Measurements from ENCODE around the gene SARM1. TPM values are rescaled to one million over a fixed set of nuclear protein-coding genes. Genes with fewer than 3 reads are reported as not detected.

The SARM1 gene
- total and polyA plus RNA-seq, 2 of the 13 experiments (the other 11 are each of a cell fraction or from before 2014, with no cell fraction given), result 0.73 to 0.86 TPM

DNA sequence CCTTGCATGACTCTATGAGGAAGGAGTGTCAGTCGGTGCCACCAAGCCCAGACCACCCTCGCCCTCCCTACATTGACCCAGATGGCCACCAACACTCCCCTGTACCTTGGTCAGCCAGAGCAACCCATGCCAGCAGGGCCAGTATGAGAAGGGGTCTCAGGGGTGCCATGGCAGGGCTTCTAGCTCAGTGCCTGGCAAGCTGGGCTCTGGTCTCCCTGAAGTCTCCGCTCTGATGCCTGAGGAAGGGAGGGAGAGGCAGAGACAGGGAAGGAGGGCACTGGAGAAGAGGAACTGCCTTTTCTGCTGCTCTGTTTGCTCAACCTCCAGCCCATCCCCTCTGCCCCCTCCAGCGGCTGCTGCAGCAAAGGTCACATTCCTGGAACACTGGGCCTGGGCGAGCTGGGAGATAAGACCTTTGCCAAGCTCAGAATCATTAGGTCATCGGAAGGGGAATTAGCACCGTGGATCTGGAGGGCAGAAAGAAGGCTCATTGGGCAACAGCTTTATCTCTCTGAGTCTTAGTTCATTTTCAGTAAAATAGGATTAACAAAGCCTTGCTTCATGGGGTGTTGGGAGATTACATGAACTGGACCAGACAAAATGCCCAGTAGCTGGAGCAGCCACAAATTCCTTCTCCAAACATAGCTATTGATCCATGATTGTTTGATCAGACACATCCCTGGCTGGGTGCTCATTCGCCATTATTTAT lies 1.3 kb upstream of the SARM1 start, which contains the start of gene VTN (continued):
- TF ChIP-seq, protein P1, sequence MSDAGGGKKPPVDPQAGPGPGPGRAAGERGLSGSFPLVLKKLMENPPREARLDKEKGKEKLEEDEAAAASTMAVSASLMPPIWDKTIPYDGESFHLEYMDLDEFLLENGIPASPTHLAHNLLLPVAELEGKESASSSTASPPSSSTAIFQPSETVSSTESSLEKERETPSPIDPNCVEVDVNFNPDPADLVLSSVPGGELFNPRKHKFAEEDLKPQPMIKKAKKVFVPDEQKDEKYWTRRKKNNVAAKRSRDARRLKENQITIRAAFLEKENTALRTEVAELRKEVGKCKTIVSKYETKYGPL (CRISPR knock-in tag; IDR thresholded peaks at IDR 0.05), result no peak
- TF ChIP-seq MED1 (CRISPR knock-in tag; IDR thresholded peaks at IDR 0.05) (peak; percentile 94), ZNF598 (CRISPR knock-in tag; IDR thresholded peaks at IDR 0.05; ENCODE audit: borderline replicate concordance) (peak; percentile 92; the same call in 1 of the 2 replicates), SIX1 (CRISPR knock-in tag; IDR thresholded peaks at IDR 0.05; ENCODE audit: borderline replicate concordance) (peak; percentile 37; the same call in 1 of the 2 replicates), TRIM24 (CRISPR knock-in tag; IDR thresholded peaks at IDR 0.05) (no peak), ZNF547 (CRISPR knock-in tag; IDR thresholded peaks at IDR 0.05) (peak; percentile 60)
- TF ChIP-seq, protein P2, sequence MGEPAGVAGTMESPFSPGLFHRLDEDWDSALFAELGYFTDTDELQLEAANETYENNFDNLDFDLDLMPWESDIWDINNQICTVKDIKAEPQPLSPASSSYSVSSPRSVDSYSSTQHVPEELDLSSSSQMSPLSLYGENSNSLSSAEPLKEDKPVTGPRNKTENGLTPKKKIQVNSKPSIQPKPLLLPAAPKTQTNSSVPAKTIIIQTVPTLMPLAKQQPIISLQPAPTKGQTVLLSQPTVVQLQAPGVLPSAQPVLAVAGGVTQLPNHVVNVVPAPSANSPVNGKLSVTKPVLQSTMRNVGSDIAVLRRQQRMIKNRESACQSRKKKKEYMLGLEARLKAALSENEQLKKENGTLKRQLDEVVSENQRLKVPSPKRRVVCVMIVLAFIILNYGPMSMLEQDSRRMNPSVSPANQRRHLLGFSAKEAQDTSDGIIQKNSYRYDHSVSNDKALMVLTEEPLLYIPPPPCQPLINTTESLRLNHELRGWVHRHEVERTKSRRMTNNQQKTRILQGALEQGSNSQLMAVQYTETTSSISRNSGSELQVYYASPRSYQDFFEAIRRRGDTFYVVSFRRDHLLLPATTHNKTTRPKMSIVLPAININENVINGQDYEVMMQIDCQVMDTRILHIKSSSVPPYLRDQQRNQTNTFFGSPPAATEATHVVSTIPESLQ (CRISPR knock-in tag; conservative IDR thresholded peaks at IDR 0.05), result 0 out of 2 replicates have a peak, but pooled peaks have one; percentile 41
- TF ChIP-seq, protein P3, sequence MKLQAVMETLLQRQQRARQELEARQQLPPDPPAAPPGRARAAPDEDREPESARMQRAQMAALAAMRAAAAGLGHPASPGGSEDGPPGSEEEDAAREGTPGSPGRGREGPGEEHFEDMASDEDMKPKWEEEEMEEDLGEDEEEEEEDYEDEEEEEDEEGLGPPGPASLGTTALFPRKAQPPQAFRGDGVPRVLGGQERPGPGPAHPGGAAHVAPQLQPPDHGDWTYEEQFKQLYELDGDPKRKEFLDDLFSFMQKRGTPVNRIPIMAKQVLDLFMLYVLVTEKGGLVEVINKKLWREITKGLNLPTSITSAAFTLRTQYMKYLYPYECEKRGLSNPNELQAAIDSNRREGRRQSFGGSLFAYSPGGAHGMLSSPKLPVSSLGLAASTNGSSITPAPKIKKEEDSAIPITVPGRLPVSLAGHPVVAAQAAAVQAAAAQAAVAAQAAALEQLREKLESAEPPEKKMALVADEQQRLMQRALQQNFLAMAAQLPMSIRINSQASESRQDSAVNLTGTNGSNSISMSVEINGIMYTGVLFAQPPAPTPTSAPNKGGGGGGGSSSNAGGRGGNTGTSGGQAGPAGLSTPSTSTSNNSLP (IDR thresholded peaks at IDR 0.05; ENCODE audit: low read depth, low read length), result peak; percentile 93
